Activated CD8-positive, alpha-beta memory T cell treated with anti-CD3 and anti-CD28 coated beads, Interleukin-2, amount 50 U/mL, for 24 hours (primary cell): ENCODE data around the gene EGLN1.

Source experiments
- DNase-seq: peaks from one replicate; pipeline ENCODE4 v3.0.0-alpha.2; 2020; ENCODE audit errors: extremely low read depth

The EGLN1 gene

GRCh38 chr1:231334079-231334666 is 87.9 kb downstream of the EGLN1 start:
- no peak for DNase-seq

GRCh38 chr1:231332761-231333160 is 89.3 kb downstream of the EGLN1 start:
- no peak for DNase-seq

- DNase-seq, result no peak
Measured at GRCh38 chr1:231329483-231329882, 92.6 kb downstream of the EGLN1 start.

- DNase-seq, result no peak
Measured at GRCh38 chr1:231327617-231328016, 94.5 kb downstream of the EGLN1 start.

GRCh38 chr1:231326248-231326647 is 95.8 kb downstream of the EGLN1 start:
- DNase-seq, result no peak

- no peak for DNase-seq
Measured at GRCh38 chr1:231324660-231325059, 97.4 kb downstream of the EGLN1 start.

GRCh38 chr1:231322880-231323530 is 99.1 kb downstream of the EGLN1 start:
- DNase-seq, result no peak

- DNase-seq, result no peak
Measured at GRCh38 chr1:231319080-231319479, 103.0 kb downstream of the EGLN1 start.

- no peak for DNase-seq
Measured at GRCh38 chr1:231318568-231318967, 103.5 kb downstream of the EGLN1 start.

GRCh38 chr1:231318015-231318355 is 104.1 kb downstream of the EGLN1 start:
- DNase-seq, result no peak

GRCh38 chr1:231317306-231318014 is 104.6 kb downstream of the EGLN1 start:
- DNase-seq, result no peak

GRCh38 chr1:231315887-231316286 is 106.2 kb downstream of the EGLN1 start:
- DNase-seq, result no peak
